NCI-H1092 (cell line): ENCODE data around the gene LY6G5C.
"Not testable (repeated sequence)": the region's sequence is repeated elsewhere in the genome, so short reads cannot be mapped to it uniquely, and the experiment has no call there.

ENCODE experiments used
- DNase-seq: peaks from one replicate; lab custom pipeline; 2025; lab: John Stamatoyannopoulos, UW

LY6G5C gene

GRCh38 chr6:31715022-31715958 lies 34.4 kb upstream of the LY6G5C start, which contains the start of gene LY6G6D:
Gene LY6G6D, plus strand, starts transcription at chr6:31715348. Its CDS starts 8 bp downstream, at chr6:31715356.
- no peak for DNase-seq

- no peak for DNase-seq
These were observed 33.3 kb upstream of the LY6G5C start for GRCh38 chr6:31713991-31714684.

- no peak for DNase-seq
These were observed 32.6 kb upstream of the LY6G5C start for GRCh38 chr6:31713465-31713864.

- DNase-seq = no peak
These were observed 31.4 kb upstream of the LY6G5C start for GRCh38 chr6:31712296-31712695.

GRCh38 chr6:31711233-31711632 lies 30.4 kb upstream of the LY6G5C start:
- DNase-seq = no peak

GRCh38 chr6:31710523-31711219 lies 29.8 kb upstream of the LY6G5C start:
- DNase-seq = no peak

- not testable (repeated sequence) for DNase-seq
These were observed 28.3 kb upstream of the LY6G5C start for GRCh38 chr6:31709157-31709556.

GRCh38 chr6:31708224-31708623 lies 27.4 kb upstream of the LY6G5C start:
- no peak for DNase-seq

GRCh38 chr6:31707701-31708100 lies 26.8 kb upstream of the LY6G5C start:
- no peak for DNase-seq

- DNase-seq = no peak
These were observed 25.7 kb upstream of the LY6G5C start, which contains the start of gene LY6G6F for GRCh38 chr6:31706599-31706998. Gene LY6G6F, plus strand, starts transcription at chr6:31706866. Its CDS starts 41 bp downstream, at chr6:31706907.

GRCh38 chr6:31705931-31706330 lies 25.1 kb upstream of the LY6G5C start:
- no peak for DNase-seq

- DNase-seq = peak; percentile 88
These were observed 22.2 kb upstream of the LY6G5C start, which contains the start of gene ABHD16A for GRCh38 chr6:31702819-31703716. Gene ABHD16A, minus strand, starts transcription at chr6:31703324. Its CDS starts 43 bp downstream, at chr6:31703281.

GRCh38 chr6:31702405-31702818 lies 21.5 kb upstream of the LY6G5C start:
- no peak for DNase-seq

GRCh38 chr6:31701666-31702404 lies 21.0 kb upstream of the LY6G5C start:
- DNase-seq = peak; percentile 12

- DNase-seq = no peak
These were observed 20.0 kb upstream of the LY6G5C start for GRCh38 chr6:31700740-31701401.

- DNase-seq = no peak
These were observed 16.7 kb upstream of the LY6G5C start for GRCh38 chr6:31697555-31697954.

GRCh38 chr6:31693535-31693934 lies 12.7 kb upstream of the LY6G5C start:
- DNase-seq = no peak

- no peak for DNase-seq
These were observed 12.0 kb upstream of the LY6G5C start for GRCh38 chr6:31692886-31693285.

GRCh38 chr6:31692353-31692752 lies 11.5 kb upstream of the LY6G5C start:
- no peak for DNase-seq

GRCh38 chr6:31691564-31692108 lies 10.8 kb upstream of the LY6G5C start:
- DNase-seq = no peak
